Natural killer cell treated with Interleukin-12 subunit alpha and Interleukin-12 subunit beta and Interleukin-15 and Interleukin-18, amount 100 ng/mL, for 72 hours (primary cell): Measurements from ENCODE around the gene CCDC7. TPM values are rescaled to one million over a fixed set of nuclear protein-coding genes. Genes with fewer than 3 reads are reported as not detected.

ENCODE experiments used
- ATAC-seq, 2 donors: fragments of 150-1000 bp; cut with Tn5 transposase in 1 of 2; sonication (Bioruptor Pico), chemical (Tn5 transposase) in 1 of 2; 2 replicates each; pipeline ENCODE4 v1.10.0; 2021
- DNase-seq: peaks from one replicate; pipeline ENCODE4 v3.0.0; 2022; ENCODE audit warnings: low spot score
- H3K27ac Mint-ChIP-seq, 2 donors: 1 replicate in 1 of 2; 2 replicates in 1 of 2; pipeline ENCODE4 v1.8.0; 2022; ENCODE audit warnings: mixed read lengths in 2 of 2, mild to moderate bottlenecking in 1 of 2, moderate library complexity in 1 of 2
- H3K27me3 Mint-ChIP-seq, 2 donors: 1 replicate in 1 of 2; 2 replicates in 1 of 2; pipeline ENCODE4 v1.8.0; 2022; ENCODE audit warnings: mixed read lengths in 2 of 2
- H3K36me3 Mint-ChIP-seq: one replicate; pipeline ENCODE4 v1.8.0; 2022; ENCODE audit warnings: mixed read lengths
- H3K4me1 Mint-ChIP-seq, 2 donors: 1 replicate in 1 of 2; 2 replicates in 1 of 2; pipeline ENCODE4 v1.8.0; 2022; ENCODE audit warnings: low read depth in 2 of 2, mixed read lengths in 2 of 2, mild to moderate bottlenecking in 1 of 2
- H3K4me3 Mint-ChIP-seq: one replicate; pipeline ENCODE4 v1.8.0; 2022; ENCODE audit warnings: mixed read lengths
- H3K9me3 Mint-ChIP-seq: 2 replicates; pipeline ENCODE4 v1.8.0; 2022; ENCODE audit warnings: mixed read lengths
- total RNA-seq, 2 donors: library from RNA; stranded (reverse); gene quantifications; one replicate each; pipeline ENCODE4 v1.2.3, GENCODE V29; 2022

Gene CCDC7
- total RNA-seq, 2 donors from 2014 or later: 14.1 to 14.9 TPM

- Mint-ChIP-seq H3K27me3 (peaks cover 17 to 19% of the 10 kb centered on the region in 2 donors), H3K9me3 (no peaks in the 10 kb centered on the region), H3K4me1 (peaks cover 2 to 4% of the 10 kb centered on the region in 2 donors), H3K27ac (no peak overlapping the region), H3K4me3 (no peak overlapping the region), H3K36me3 (peaks cover 9% of the 10 kb centered on the region)
- ATAC-seq: no peak
- no peak for DNase-seq
These were observed 27.4 kb upstream of the CCDC7 start for GRCh38 chr10:32418572-32418971.

DNA sequence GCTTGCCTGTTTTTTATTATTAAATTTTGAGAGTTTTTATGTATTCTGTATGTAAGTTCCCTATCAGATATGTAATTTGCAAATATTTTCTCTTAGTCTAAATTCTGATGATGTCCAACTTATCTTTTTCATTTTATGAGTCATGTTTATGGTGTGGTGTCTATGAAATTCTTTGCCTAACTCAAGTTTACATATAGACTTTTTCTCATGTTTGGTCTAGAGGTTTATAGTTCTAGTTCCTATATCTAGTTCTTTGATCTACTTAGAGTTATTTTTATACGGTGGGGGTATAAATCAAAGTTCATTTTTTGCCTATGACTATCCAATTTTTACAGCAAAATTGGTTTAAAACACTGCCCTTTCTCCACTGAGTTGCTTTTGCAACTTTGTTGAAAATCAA is 26.3 kb upstream of the CCDC7 start:
- H3K4me1 Mint-ChIP-seq: no peaks in the 10 kb centered on the region
- ATAC-seq (no peak), DNase-seq (no peak)
- peaks cover 20 to 22% of the 10 kb centered on the region in 2 donors for H3K27me3 Mint-ChIP-seq
- peaks cover 4% of the 10 kb centered on the region for H3K9me3 Mint-ChIP-seq
- H3K4me3 Mint-ChIP-seq: no peak overlapping the region
- H3K27ac Mint-ChIP-seq: no peak overlapping the region
- peaks cover 16% of the 10 kb centered on the region for H3K36me3 Mint-ChIP-seq

GRCh38 chr10:32426186-32426585 is 19.8 kb upstream of the CCDC7 start:
- ATAC-seq: no peak
- DNase-seq: no peak
- Mint-ChIP-seq H3K4me1 (no peaks in the 10 kb centered on the region), H3K27ac (no peak overlapping the region), H3K27me3 (peaks cover 24 to 32% of the 10 kb centered on the region in 2 donors), H3K9me3 (peaks cover 4% of the 10 kb centered on the region), H3K36me3 (peaks cover 16% of the 10 kb centered on the region), H3K4me3 (no peak overlapping the region)

GRCh38 chr10:32433542-32433941 is 12.4 kb upstream of the CCDC7 start:
- Mint-ChIP-seq H3K4me1 (no peaks in the 10 kb centered on the region), H3K36me3 (no peaks in the 10 kb centered on the region), H3K27ac (no peak overlapping the region), H3K27me3 (peaks cover 31% of the 10 kb centered on the region in 2 donors), H3K9me3 (no peaks in the 10 kb centered on the region), H3K4me3 (no peak overlapping the region)
- ATAC-seq (no peak), DNase-seq (no peak)

GRCh38 chr10:32436215-32436614 is 9.7 kb upstream of the CCDC7 start:
- DNase-seq: no peak
- no peaks in the 10 kb centered on the region for H3K4me1 Mint-ChIP-seq
- H3K4me3 Mint-ChIP-seq: no peak overlapping the region
- H3K27me3 Mint-ChIP-seq: peaks cover 32 to 38% of the 10 kb centered on the region in 2 donors
- H3K9me3 Mint-ChIP-seq: no peaks in the 10 kb centered on the region
- no peak overlapping the region for H3K27ac Mint-ChIP-seq
- ATAC-seq: no peak
- H3K36me3 Mint-ChIP-seq: no peaks in the 10 kb centered on the region

DNA sequence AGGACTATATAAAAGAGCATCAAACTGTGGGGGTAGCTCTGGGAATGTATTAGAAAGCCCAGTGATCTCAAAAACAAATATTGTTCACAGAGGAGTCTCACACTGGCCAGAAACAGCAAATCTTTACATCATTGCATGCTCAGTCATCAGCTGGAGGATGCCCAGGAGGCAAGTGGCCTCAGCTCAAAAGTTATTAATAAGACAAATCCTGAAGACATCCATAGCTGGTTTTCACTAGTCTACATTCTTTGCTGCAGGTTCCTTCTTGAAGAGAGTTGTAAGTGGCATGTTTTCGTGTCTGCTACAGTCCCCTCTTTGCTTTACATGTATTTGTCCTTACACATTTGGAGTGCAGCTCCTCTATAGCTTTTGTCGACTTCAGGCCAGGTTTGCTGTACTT is 8.6 kb upstream of the CCDC7 start:
- Mint-ChIP-seq H3K27me3 (peaks cover 36 to 42% of the 10 kb centered on the region in 2 donors), H3K36me3 (no peaks in the 10 kb centered on the region), H3K27ac (no peak overlapping the region), H3K9me3 (no peaks in the 10 kb centered on the region), H3K4me1 (no peaks in the 10 kb centered on the region), H3K4me3 (no peak overlapping the region)
- ATAC-seq: no peak
- DNase-seq: no peak

- no peak for DNase-seq
- Mint-ChIP-seq H3K4me3 (peak overlapping the region; percentile 94), H3K27ac (peak overlapping the region; percentile 89 to 91), H3K9me3 (no peaks in the 10 kb centered on the region), H3K4me1 (peaks cover 7 to 11% of the 10 kb centered on the region in 2 donors), H3K27me3 (peaks cover 12 to 14% of the 10 kb centered on the region in 2 donors), H3K36me3 (peaks cover 6% of the 10 kb centered on the region)
- no peak for ATAC-seq
These were observed 904 bp upstream of the CCDC7 start for GRCh38 chr10:32445036-32445435.

DNA sequence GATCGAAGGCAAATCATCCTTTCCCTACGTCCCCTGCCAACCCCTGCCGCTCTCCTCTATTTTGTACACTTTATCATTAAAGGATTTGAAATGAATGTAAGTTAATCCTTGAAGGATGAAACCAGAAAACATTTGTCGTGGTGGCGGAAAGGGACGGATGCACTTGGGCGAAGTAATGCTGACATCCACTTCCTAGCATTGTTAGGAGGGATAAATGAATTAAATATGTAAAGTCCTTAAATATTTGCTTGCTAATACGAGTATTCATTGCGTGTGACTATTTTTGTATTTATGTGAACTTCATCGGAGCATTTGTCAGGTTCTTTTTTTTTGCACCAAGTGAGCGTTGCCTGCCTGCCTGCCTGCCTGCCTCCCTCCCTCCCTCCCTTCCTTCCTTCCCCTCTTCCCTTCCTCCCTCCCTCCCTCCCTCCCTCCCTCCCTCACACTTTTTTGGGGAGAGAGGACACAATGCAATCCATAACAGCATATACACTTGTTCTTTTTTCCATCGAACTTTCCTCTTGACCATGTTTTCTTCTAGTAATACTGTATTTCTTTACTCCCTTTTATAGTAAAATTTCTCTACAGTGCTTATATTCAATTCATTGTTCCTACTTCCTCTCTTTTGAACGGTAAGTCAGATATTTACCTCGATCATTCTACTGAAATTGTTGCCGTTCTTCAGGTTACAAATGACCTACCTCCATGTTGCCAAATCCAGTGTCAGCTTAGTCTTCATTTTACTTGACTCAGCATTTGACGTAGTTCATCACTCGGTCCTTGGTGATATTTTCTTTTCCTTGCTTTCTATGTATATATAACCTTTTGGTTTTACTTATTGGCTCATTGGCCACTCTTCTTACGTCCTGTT is 831 bp downstream of the CCDC7 start:
- H3K4me3 Mint-ChIP-seq: peak overlapping the region; percentile 94
- no peak for ATAC-seq
- H3K27me3 Mint-ChIP-seq: peaks cover under 1 to 3% of the 10 kb centered on the region in 2 donors
- H3K4me1 Mint-ChIP-seq: peaks cover 7 to 11% of the 10 kb centered on the region in 2 donors
- peaks cover 6% of the 10 kb centered on the region for H3K36me3 Mint-ChIP-seq
- DNase-seq: no peak
- H3K9me3 Mint-ChIP-seq: no peaks in the 10 kb centered on the region
- peak overlapping the region; percentile 89 to 91 for H3K27ac Mint-ChIP-seq

DNA sequence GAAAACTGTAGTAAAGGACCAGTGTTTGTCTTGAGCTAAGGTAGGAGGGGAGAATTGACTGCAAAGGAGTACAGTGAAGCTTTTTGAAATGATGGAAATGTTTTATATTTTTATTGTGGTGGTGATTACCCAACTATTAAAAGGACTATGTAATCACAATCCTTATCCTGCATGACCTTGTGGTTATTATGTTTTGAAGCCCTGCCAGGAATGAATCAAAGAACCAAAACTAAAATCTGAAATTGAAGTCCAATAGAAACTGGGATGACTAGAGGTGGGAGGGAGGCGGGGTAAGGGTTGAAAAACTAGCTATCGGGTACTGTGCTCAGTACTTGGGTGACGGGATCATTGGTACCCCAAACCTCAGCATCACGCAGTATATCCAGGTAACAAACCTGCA is 8.2 kb downstream of the CCDC7 start:
- H3K27ac Mint-ChIP-seq: no peak overlapping the region
- no peak overlapping the region for H3K4me3 Mint-ChIP-seq
- peaks cover 15% of the 10 kb centered on the region for H3K36me3 Mint-ChIP-seq
- ATAC-seq (no peak), DNase-seq (no peak)
- no peaks in the 10 kb centered on the region for H3K9me3 Mint-ChIP-seq
- H3K27me3 Mint-ChIP-seq: no peaks in the 10 kb centered on the region
- H3K4me1 Mint-ChIP-seq: peaks cover 7 to 8% of the 10 kb centered on the region in 2 donors

GRCh38 chr10:32459051-32459698 is 13.2 kb downstream of the CCDC7 start:
- Mint-ChIP-seq H3K4me1 (peaks cover 6 to 7% of the 10 kb centered on the region in 2 donors), H3K27ac (no peak overlapping the region), H3K9me3 (no peaks in the 10 kb centered on the region), H3K4me3 (no peak overlapping the region), H3K36me3 (peaks cover 15% of the 10 kb centered on the region), H3K27me3 (no peaks in the 10 kb centered on the region)
- DNase-seq: no peak
- peak in 1 of 2 donors; percentile 49 for ATAC-seq

DNA sequence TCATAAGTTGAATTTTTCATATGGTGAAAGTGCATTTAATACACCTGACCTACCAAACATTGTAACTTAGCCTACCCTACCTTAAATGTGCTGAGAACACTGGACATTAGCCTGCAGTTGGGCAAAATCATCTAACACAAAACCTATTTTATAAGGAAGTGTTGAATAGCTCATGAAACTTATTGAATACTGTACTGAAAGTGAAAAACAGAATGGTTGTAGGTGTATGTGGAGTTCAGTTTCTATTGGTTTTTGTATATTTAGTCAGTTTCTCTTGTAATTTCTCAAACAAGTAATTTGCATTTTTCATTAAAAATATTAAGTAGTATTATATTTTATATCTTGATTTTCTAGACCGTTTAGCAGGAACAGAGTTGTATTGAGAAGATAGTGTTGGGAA is 15.3 kb downstream of the CCDC7 start:
- peaks cover 6 to 7% of the 10 kb centered on the region in 2 donors for H3K4me1 Mint-ChIP-seq
- H3K27me3 Mint-ChIP-seq: no peaks in the 10 kb centered on the region
- H3K27ac Mint-ChIP-seq: no peak overlapping the region
- H3K9me3 Mint-ChIP-seq: no peaks in the 10 kb centered on the region
- no peak overlapping the region for H3K4me3 Mint-ChIP-seq
- no peak for ATAC-seq
- H3K36me3 Mint-ChIP-seq: peaks cover 14% of the 10 kb centered on the region
- no peak for DNase-seq

DNA sequence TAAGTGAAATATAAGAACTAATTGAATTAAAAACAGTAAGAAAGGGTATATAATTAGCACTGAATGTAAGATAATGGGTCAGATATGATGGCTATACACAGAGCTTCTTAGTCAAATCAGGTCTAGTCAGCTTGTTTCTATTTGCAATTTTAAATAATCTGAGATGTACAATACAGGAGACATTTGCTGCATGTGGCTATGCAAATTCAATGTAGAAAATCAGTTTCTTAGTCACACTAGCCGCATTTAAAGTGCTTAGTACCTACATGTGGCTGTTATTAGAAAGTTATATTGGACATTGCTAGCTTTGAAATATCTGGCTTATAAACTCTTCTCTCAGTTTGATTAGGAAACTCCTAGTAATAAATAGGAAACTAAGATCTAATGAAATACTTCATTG is 25.3 kb downstream of the CCDC7 start:
- no peak for DNase-seq
- H3K9me3 Mint-ChIP-seq: no peaks in the 10 kb centered on the region
- no peak for ATAC-seq
- no peaks in the 10 kb centered on the region for H3K4me1 Mint-ChIP-seq
- H3K27me3 Mint-ChIP-seq: no peaks in the 10 kb centered on the region
- H3K27ac Mint-ChIP-seq: no peak overlapping the region
- no peak overlapping the region for H3K4me3 Mint-ChIP-seq
- peaks cover 18% of the 10 kb centered on the region for H3K36me3 Mint-ChIP-seq

DNA sequence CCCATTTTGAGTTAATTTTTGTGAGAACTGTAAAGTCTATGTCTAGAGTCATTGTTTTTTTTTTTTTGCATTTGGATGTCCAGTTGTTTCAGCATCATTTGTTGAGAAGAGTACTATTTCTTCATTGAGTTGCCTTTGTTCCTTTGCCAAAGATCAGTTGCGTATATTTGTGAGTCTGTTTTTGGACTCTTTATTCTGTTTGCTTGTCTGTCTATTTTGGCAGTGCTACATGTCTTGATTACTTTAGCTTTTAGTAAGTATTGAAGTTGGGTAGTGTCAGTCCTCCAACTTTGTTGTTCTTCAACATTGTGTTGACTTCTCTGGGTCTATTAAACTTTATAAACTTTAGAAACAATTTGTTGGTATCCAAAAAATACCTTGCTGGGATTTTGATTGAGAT is 31.6 kb downstream of the CCDC7 start:
- Mint-ChIP-seq H3K27ac (no peak overlapping the region), H3K9me3 (no peaks in the 10 kb centered on the region), H3K27me3 (no peaks in the 10 kb centered on the region), H3K4me1 (peaks cover 0 to 4% of the 10 kb centered on the region in 2 donors), H3K4me3 (no peak overlapping the region), H3K36me3 (peaks cover 30% of the 10 kb centered on the region)
- ATAC-seq (no peak), DNase-seq (no peak)

DNA sequence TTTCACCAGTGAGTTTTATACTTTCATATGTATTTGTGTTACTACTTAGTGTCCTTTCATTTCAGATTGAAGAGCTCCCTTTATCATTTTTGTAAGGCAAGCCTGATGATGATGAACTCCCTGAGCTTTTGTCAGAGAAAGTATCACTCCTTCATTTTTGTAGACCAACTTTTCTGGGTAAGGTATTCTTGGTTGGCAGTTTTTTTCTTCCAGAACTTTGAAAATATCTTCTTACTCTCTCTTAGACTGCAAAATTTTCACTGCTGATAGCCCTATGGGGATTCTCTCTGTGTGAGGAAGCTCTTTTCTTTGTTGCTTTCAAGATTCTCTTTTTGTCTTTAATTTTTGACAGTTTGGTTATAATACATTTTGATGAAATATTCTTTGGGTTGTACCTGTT is 35.7 kb downstream of the CCDC7 start:
- Mint-ChIP-seq H3K4me1 (peaks cover 0 to 4% of the 10 kb centered on the region in 2 donors), H3K27me3 (no peaks in the 10 kb centered on the region), H3K36me3 (peaks cover 49% of the 10 kb centered on the region)

More for the DNA sequence above, 35.7 kb downstream of the CCDC7 start:
- DNase-seq (no peak), ATAC-seq (no peak)
- no peak overlapping the region for H3K27ac Mint-ChIP-seq
- no peaks in the 10 kb centered on the region for H3K9me3 Mint-ChIP-seq
- no peak overlapping the region for H3K4me3 Mint-ChIP-seq
